DMS153 treated with DMSO at 0.1 percent for 48 hours (cell line): Measurements from ENCODE around the gene STYK1.
"Not testable (repeated sequence)": the region's sequence is repeated elsewhere in the genome, so short reads cannot be mapped to it uniquely, and the experiment has no call there.

Experiments used
- DNase-seq: peaks from one replicate; lab custom pipeline; 2025; ENCODE audit not compliant: unreplicated experiment; lab: John Stamatoyannopoulos, UW

STYK1 gene

GRCh38 chr12:10689146-10689545 lies 15.3 kb upstream of the STYK1 start:
- DNase-seq = no peak

- DNase-seq = no peak
These were observed 14.2 kb upstream of the STYK1 start for GRCh38 chr12:10688042-10688441.

GRCh38 chr12:10672231-10672868 lies 1.5 kb downstream of the STYK1 start:
- no peak for DNase-seq

GRCh38 chr12:10669533-10669932 lies 4.3 kb downstream of the STYK1 start:
- no peak for DNase-seq

GRCh38 chr12:10668526-10668925 lies 5.3 kb downstream of the STYK1 start:
- no peak for DNase-seq

GRCh38 chr12:10667581-10667980 lies 6.3 kb downstream of the STYK1 start:
- no peak for DNase-seq

GRCh38 chr12:10664499-10664898 lies 9.4 kb downstream of the STYK1 start:
- DNase-seq = no peak

GRCh38 chr12:10663869-10664268 lies 10.0 kb downstream of the STYK1 start:
- no peak for DNase-seq

- no peak for DNase-seq
These were observed 12.5 kb downstream of the STYK1 start for GRCh38 chr12:10661338-10661737.

GRCh38 chr12:10654003-10654402 lies 19.8 kb downstream of the STYK1 start:
- DNase-seq = no peak

GRCh38 chr12:10652192-10652591 lies 21.7 kb downstream of the STYK1 start:
- DNase-seq = no peak

GRCh38 chr12:10646576-10646975 lies 27.3 kb downstream of the STYK1 start:
- not testable (repeated sequence) for DNase-seq

- no peak for DNase-seq
These were observed 27.9 kb downstream of the STYK1 start for GRCh38 chr12:10645910-10646309.

GRCh38 chr12:10641735-10642500 lies 31.9 kb downstream of the STYK1 start:
- DNase-seq = no peak

GRCh38 chr12:10638728-10639127 lies 35.1 kb downstream of the STYK1 start:
- DNase-seq = no peak

- DNase-seq = no peak
These were observed 37.2 kb downstream of the STYK1 start for GRCh38 chr12:10636611-10637010.

GRCh38 chr12:10636124-10636523 lies 37.7 kb downstream of the STYK1 start:
- DNase-seq = no peak

GRCh38 chr12:10635306-10635705 lies 38.5 kb downstream of the STYK1 start:
- DNase-seq = no peak

GRCh38 chr12:10634427-10634826 lies 39.4 kb downstream of the STYK1 start:
- no peak for DNase-seq

GRCh38 chr12:10633541-10633940 lies 40.3 kb downstream of the STYK1 start:
- DNase-seq = no peak

- DNase-seq = no peak
These were observed 41.6 kb downstream of the STYK1 start for GRCh38 chr12:10632226-10632625.

GRCh38 chr12:10624605-10625004 lies 49.2 kb downstream of the STYK1 start:
- no peak for DNase-seq

- DNase-seq = no peak
These were observed 50.7 kb downstream of the STYK1 start for GRCh38 chr12:10623131-10623530.
